ENCODE data around the gene NCKAP5. TPM values are rescaled to one million over a fixed set of nuclear protein-coding genes. Genes with fewer than 3 reads are reported as not detected.

NCKAP5 gene
- total RNA-seq, 1 donor from 2014 or later = 0.26 TPM

- peak; percentile 58 for FAIRE-seq
Measured at GRCh38 chr2:133063775-133064174, 504.5 kb downstream of the NCKAP5 start.

DNA sequence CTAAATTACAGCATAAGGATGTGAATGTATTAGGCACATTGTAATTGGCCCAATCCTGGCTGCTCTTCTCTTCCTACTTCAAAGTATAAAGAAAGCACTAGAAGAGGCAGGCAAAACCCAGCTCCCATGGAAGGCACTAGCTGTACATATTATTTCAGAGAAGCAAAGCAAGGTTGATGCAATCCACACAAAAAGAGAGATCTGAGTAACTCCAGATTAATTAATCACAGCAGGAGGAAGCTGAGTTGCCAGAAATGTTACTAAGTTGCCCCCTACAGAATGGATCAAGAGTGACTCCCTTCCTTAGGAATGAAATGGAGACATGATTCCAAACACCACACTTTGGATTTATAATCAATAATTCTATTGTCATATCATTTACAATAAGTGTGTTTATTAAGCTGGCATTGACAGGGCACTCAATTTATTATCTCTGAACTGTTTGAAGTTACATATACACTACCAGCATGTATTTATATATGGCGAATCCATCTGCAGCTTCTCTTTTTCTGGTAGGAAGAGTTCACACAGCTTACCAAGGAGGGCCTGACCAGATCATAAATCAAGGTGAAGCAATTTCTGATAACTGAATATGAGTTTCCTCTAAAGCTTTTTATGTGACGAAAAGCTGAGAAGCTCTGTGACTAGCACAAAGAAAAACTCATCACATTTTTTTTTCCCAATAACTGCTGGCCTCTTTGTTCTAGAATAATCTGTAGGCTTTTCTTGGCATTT lies 505.2 kb downstream of the NCKAP5 start:
- TF ChIP-seq CTCF (IDR thresholded peaks at IDR 0.05; ENCODE audit: insufficient read depth, low read length, severe bottlenecking) = no peak
- Histone ChIP-seq H3K36me3 (ENCODE audit: control insufficient read depth, insufficient read depth, low read length) (no peaks in the 10 kb centered on the region), H3K4me3 (ENCODE audit: low read depth, low read length) (no peak overlapping the region), H3K27me3 (ENCODE audit: control insufficient read depth, insufficient read depth, low read length) (no peaks in the 10 kb centered on the region)
- DNase-seq (ENCODE audit: low read depth) = no peak
- no peak for FAIRE-seq

More at GRCh38 chr2:133063775-133064174, 504.5 kb downstream of the NCKAP5 start:
- no peak for TF ChIP-seq CTCF (IDR thresholded peaks at IDR 0.05; ENCODE audit: insufficient read depth, low read length, severe bottlenecking)
- DNase-seq (ENCODE audit: low read depth) = peak; percentile 22
- no peak overlapping the region for H3K4me3 ChIP-seq (ENCODE audit: low read depth, low read length)
- H3K36me3 ChIP-seq (ENCODE audit: control insufficient read depth, insufficient read depth, low read length) = no peaks in the 10 kb centered on the region
- no peaks in the 10 kb centered on the region for H3K27me3 ChIP-seq (ENCODE audit: control insufficient read depth, insufficient read depth, low read length)

- no peak for TF ChIP-seq CTCF (IDR thresholded peaks at IDR 0.05; ENCODE audit: insufficient read depth, low read length, severe bottlenecking)
- DNase-seq (ENCODE audit: low read depth) (peak; percentile 11), FAIRE-seq (no peak)
- Histone ChIP-seq H3K4me3 (ENCODE audit: low read depth, low read length) (no peak overlapping the region), H3K27me3 (ENCODE audit: control insufficient read depth, insufficient read depth, low read length) (no peaks in the 10 kb centered on the region), H3K36me3 (ENCODE audit: control insufficient read depth, insufficient read depth, low read length) (no peaks in the 10 kb centered on the region)
Measured at GRCh38 chr2:133061874-133062593, 506.2 kb downstream of the NCKAP5 start.

GRCh38 chr2:133054297-133054696 lies 514.0 kb downstream of the NCKAP5 start:
- H3K36me3 ChIP-seq (ENCODE audit: control insufficient read depth, insufficient read depth, low read length) = no peaks in the 10 kb centered on the region
- no peak overlapping the region for H3K4me3 ChIP-seq (ENCODE audit: low read depth, low read length)
- DNase-seq (ENCODE audit: low read depth) (no peak), FAIRE-seq (peak; percentile 43)
- H3K27me3 ChIP-seq (ENCODE audit: control insufficient read depth, insufficient read depth, low read length) = no peaks in the 10 kb centered on the region
- no peak for TF ChIP-seq CTCF (IDR thresholded peaks at IDR 0.05; ENCODE audit: insufficient read depth, low read length, severe bottlenecking)

DNA sequence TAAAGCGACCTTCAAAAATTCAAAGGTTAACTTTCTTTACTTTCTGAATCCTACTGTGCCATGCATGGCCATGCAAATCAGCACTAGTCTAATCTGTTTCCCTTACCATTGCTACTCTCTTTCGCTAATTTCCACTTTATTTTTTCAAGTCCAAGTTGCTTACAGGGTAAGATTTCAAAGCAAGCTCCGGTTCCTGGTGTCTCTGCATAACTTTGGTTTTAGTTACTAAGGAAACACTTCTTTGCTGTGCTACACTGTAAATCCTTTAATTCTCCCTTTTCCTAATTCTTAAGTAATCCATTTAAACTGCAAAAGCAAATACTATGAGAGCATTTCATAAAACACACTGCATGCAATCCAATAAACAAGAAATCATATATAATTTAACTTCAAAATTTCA lies 514.7 kb downstream of the NCKAP5 start:
- no peak for FAIRE-seq

More for the DNA sequence above, 514.7 kb downstream of the NCKAP5 start:
- Histone ChIP-seq H3K27me3 (ENCODE audit: control insufficient read depth, insufficient read depth, low read length) (no peaks in the 10 kb centered on the region), H3K36me3 (ENCODE audit: control insufficient read depth, insufficient read depth, low read length) (no peaks in the 10 kb centered on the region), H3K4me3 (ENCODE audit: low read depth, low read length) (no peak overlapping the region)
- no peak for TF ChIP-seq CTCF (IDR thresholded peaks at IDR 0.05; ENCODE audit: insufficient read depth, low read length, severe bottlenecking)
- DNase-seq (ENCODE audit: low read depth) = no peak

Data from bronchial epithelial cell (primary cell).